GM21423 (cell line): ENCODE measurements around the gene KEL.

ENCODE experiments used
- ATAC-seq: cut with Tn5 transposase; IDR thresholded peaks from one replicate; pipeline ENCODE4 v1.9.1; 2021; ENCODE audit warnings: mild to moderate bottlenecking, moderate library complexity; ENCODE audit not compliant: unreplicated experiment

Gene KEL

GRCh38 chr7:142901426-142902259 lies 60.5 kb downstream of the KEL start:
- ATAC-seq: no peak

- ATAC-seq: no peak
Measured at GRCh38 chr7:142899661-142900060, 62.5 kb downstream of the KEL start.

- no peak for ATAC-seq
Measured at GRCh38 chr7:142898377-142899170, 63.6 kb downstream of the KEL start.

DNA sequence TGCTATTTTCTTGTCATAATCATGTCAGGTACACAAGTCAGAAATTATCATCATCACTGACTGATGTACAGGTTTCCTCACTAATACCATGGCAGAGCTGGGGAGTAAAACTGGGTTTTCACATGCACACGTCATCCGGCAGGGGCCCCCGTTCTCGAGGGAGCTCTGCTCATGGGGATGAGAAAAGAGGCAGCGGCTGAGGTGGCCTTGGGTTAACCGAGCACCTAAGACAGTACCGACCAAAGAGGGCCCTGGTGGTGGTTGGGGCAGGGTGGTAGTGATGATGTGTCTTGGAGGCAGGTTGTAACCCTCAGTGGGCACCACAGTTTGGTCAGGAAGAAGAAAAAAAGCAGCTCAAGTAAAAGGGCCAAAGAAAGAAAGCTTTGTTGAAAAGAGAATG lies 64.5 kb downstream of the KEL start:
- no peak for ATAC-seq

DNA sequence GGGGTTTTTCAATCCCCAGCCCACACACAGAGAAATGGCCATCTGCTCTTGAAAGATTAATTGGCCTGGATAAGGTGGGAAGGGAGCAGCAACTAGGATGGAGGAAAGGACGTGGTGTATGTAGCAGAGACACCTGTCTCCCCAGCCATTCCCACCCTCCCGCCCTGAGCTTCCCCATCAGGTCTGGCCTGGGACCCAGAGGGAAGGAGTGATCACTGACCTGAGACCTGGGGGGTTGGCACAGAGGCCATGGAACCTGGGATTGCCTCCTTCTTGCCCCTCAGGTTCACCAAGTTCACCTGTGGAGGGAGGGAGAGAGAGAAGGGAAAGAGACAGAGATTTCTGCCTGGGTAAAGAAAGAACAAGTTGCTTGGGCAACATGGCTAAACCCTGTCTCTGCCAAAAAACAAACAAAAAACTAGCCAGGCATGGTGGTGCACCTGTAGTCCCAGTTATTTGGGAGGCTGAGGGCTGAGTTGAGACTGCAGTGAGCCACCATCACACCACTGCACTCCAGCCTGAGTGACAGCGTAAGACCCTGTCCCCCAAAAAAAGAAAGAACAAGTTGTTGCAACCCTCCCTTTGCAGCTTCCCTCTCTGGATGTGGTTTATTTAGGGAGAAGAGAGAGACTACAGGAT lies 65.3 kb downstream of the KEL start:
- ATAC-seq: no peak

DNA sequence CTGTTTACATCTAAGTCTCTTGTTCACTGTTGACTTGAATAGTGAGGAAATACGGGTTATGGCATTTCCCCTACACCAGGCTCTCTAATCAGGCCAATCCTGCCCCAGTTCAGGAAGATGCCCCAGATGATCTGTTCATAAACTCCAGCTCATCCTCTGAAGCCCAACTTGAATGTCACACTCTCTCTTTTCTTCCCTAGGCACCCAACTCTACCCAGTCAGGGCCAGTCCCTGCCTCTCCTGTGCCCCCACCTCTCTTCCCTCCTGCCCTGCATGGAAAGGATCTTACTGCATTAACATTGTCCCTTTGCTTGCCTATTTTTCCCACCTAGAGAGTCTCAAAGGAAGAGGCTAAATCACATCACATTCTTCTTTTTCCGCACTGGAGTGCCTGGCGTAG lies 66.0 kb downstream of the KEL start:
- ATAC-seq: no peak

DNA sequence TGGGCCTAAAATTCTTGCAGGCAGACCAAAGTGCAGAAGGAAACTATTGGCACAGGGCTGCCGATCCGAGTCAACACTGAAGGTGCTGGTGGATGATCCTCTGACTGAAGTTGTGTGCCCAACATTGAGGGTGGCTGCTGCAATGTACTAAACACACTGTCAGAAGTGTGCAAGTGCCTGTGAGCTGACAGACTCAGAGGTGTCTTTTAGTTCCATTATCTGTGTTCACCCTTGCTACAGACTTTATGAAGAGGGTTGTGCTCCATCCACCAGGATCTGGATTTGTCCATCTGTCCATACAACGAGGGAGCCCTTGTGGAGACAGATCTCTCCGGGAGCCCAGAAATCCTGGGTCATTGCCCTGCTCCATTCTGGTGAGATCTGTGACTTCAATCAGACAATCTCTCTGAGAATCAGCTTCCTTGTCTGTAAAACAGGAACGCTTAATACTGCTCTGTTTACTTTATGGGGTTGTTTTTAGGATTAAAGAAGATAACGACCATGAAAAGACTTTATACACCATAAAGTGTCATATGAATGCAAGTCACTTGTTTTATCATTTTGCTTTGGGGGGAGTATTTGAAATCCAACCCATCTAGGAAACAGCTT lies 67.1 kb downstream of the KEL start:
- ATAC-seq: no peak

DNA sequence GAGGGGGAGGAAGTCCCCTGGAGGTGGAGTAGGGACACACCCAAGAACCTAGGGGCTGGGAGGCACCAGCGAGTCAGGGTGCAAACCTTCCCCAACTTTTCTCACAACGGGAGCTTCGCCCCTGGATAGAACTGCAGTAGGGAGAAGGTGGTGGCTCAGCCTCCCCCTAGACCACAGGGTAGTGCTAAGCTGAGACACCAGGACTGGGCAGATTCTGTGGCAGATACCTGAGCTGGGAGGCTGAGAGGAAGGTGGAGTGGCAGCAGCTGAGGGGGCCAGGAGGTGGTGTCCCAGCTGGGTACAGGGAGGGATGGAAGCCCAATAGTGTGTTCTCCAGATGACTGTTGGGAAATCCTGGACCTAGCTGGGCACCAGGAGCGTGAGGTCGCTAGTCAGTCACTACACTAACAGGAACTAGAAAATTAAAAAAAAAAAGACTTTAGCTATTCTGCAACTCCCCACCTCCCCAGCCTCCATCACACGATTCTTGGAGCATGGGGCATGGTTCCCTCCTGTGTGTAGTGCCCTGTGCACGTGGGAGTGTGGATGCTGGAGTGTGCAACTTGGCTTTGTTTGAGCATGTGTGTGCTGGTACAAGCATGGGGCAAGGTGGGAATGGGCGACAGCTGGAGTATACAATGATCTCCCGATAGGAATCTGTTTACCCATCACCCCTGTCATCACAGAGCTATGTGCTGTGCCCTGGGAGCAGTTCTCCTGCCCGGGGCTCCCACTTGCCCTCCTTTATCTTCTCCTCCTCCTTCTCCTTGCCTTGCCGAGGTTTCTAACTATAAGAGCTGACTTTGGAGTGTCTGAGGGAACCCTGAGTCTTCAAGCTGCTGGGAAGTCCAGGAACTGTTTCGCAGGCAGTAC lies 67.8 kb downstream of the KEL start:
- no peak for ATAC-seq

- no peak for ATAC-seq
Measured at GRCh38 chr7:142892951-142893350, 69.2 kb downstream of the KEL start.

DNA sequence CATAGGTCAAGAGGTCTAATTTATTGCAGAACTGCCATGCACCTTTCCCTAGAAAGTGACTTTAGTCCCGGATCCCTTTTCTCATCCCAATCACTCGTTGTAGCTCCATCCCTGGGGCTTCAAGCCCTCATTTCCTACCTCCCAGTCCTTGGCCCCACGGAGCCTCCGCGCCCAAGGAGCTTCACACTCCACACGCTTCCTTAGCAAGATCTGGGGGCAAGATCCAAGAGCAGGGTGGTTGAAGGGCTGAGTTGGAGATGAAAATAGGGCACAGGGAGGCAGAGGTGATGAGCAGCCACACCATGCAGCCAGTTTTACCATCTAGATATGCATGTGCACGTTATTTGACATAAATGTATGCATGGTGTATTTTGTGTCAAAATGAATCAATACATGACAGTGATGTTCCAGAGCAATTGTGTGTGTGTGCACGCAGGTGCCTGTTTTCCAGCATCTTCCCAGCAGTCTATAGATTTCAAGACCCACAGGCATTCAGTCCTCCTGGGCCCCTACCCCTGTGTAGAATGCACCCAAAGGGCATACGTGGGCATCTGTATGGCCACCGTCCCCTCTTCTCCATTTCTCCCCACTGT lies 70.6 kb downstream of the KEL start:
- no peak for ATAC-seq
